DOHH2 (cell line): ENCODE data around the gene CD109.

Experiments used
- H3F3A ChIP-seq: fragments of 200-600 bp; sonication (generic), shearing (Covaris generic); 2 replicates; pipeline ENCODE4 v1.6.0; 2016; ENCODE audit warnings: antibody characterized with exemption, mild to moderate bottlenecking; ENCODE audit not compliant: control insufficient read depth, insufficient read depth
- H3K27ac ChIP-seq: fragments of 200-600 bp; sonication (generic); 2 replicates; pipeline ENCODE4 v1.5.1; 2014; ENCODE audit warnings: low read depth, mild to moderate bottlenecking, low read length, moderate library complexity
- H3K27me3 ChIP-seq: fragments of 200-600 bp; sonication (generic); 2 replicates; pipeline ENCODE4 v1.6.1; 2014; ENCODE audit warnings: mild to moderate bottlenecking, low read length, mixed read lengths; ENCODE audit not compliant: control insufficient read depth
- H3K36me3 ChIP-seq: fragments of 200-600 bp; sonication (generic); 2 replicates; pipeline ENCODE4 v1.6.1; 2014; ENCODE audit warnings: mild to moderate bottlenecking, low read length, moderate library complexity, mixed read lengths; ENCODE audit not compliant: control insufficient read depth
- H3K4me1 ChIP-seq: fragments of 200-600 bp; sonication (generic); 2 replicates; pipeline ENCODE4 v1.6.1; 2014; ENCODE audit warnings: mild to moderate bottlenecking, low read length, mixed read lengths; ENCODE audit not compliant: control insufficient read depth
- H3K4me2 ChIP-seq: fragments of 200-600 bp; sonication (generic); 2 replicates; pipeline ENCODE4 v1.6.0; 2014; ENCODE audit warnings: mild to moderate bottlenecking, low read length, moderate library complexity
- H3K4me3 ChIP-seq: fragments of 200-600 bp; sonication (generic); 2 replicates; pipeline ENCODE4 v1.5.1; 2014; ENCODE audit warnings: mild to moderate bottlenecking, low read length, mixed read lengths
- H3K79me2 ChIP-seq: fragments of 200-600 bp; sonication (generic); 2 replicates; pipeline ENCODE4 v1.6.1; 2014; ENCODE audit warnings: mild to moderate bottlenecking, low read length, mixed read lengths; ENCODE audit not compliant: control insufficient read depth
- H3K9me2 ChIP-seq: fragments of 200-600 bp; sonication (generic); replicated peaks from 2 replicates; pipeline ENCODE4 v1.6.1; 2014; ENCODE audit warnings: mild to moderate bottlenecking, low read length, mixed read lengths; ENCODE audit not compliant: control insufficient read depth
- H3K9me3 ChIP-seq: fragments of 200-600 bp; sonication (generic); 2 replicates; pipeline ENCODE4 v1.6.1; 2014; ENCODE audit warnings: antibody characterized with exemption, low read length, mixed read lengths; ENCODE audit not compliant: control insufficient read depth, insufficient read depth
- H4K20me1 ChIP-seq: fragments of 200-600 bp; sonication (generic); 2 replicates; pipeline ENCODE4 v1.6.0; 2014; ENCODE audit warnings: low read depth, mild to moderate bottlenecking, antibody characterized with exemption, low read length, moderate library complexity; ENCODE audit not compliant: control insufficient read depth, insufficient read depth
- CTCF ChIP-seq: fragments of 200-600 bp; sonication (generic); IDR thresholded peaks from one replicate; pipeline ENCODE4 v1.5.1; 2014; ENCODE audit warnings: antibody characterized with exemption, mild to moderate bottlenecking, low read depth, low read length; ENCODE audit not compliant: poor library complexity, severe bottlenecking
- EZH2phosphoT487 ChIP-seq: fragments of 200-600 bp; sonication (generic); IDR thresholded peaks from 2 replicates; pipeline ENCODE4 v1.6.1; 2017; ENCODE audit warnings: borderline replicate concordance, mild to moderate bottlenecking, antibody characterized with exemption, low read length, moderate library complexity, mixed read lengths

CD109 gene

GRCh38 chr6:73873081-73873480, 177.1 kb downstream of the CD109 start:
- Histone ChIP-seq H3F3A (no peaks in the 10 kb centered on the region), H3K36me3 (no peaks in the 10 kb centered on the region), H3K4me3 (no peak overlapping the region), H3K9me2 (no peaks in the 10 kb centered on the region), H3K4me1 (no peaks in the 10 kb centered on the region), H4K20me1 (no peaks in the 10 kb centered on the region), H3K4me2 (no peak overlapping the region), H3K79me2 (no peaks in the 10 kb centered on the region), H3K27me3 (no peaks in the 10 kb centered on the region), H3K9me3 (no peaks in the 10 kb centered on the region), H3K27ac (no peak overlapping the region)
- TF ChIP-seq CTCF: no peak
- no peak for TF ChIP-seq EZH2phosphoT487
